Endothelial cell of umbilical vein (primary cell): ENCODE data around the gene IGF2BP1. TPM values are rescaled to one million over a fixed set of nuclear protein-coding genes. Genes with fewer than 3 reads are reported as not detected.

Experiments used
- BruUV-seq: library from RNA; stranded (reverse); fragments of 400-500 nt; replicated peaks from 2 replicates; lab custom pipeline; 2021; lab: Mats Ljungman, UMichigan
- CTCF ChIA-PET: fragments of 300-600, 350-600 bp; sonication (Branson Sonifier 250); formaldehyde crosslinking; loops from one replicate; lab custom pipeline; 2021; ENCODE audit warnings: antibody characterized with exemption, inconsistent platforms; lab: Charles Lee
- POLR2A ChIA-PET: fragments of 300-600, 350-600 bp; sonication (Branson Sonifier 250); formaldehyde crosslinking; loops from one replicate; lab custom pipeline; 2021; ENCODE audit warnings: antibody characterized with exemption, inconsistent platforms; lab: Charles Lee
- DNase-seq: peaks from one replicate; pipeline ENCODE4 v3.0.0-alpha.2; 2011; ENCODE audit warnings: low read depth, low spot score
- FAIRE-seq: peaks from 2 replicates; lab custom pipeline; 2011; peaks lifted over from hg19 to GRCh38; lab: Jason Lieb, UNC
- H2AFZ ChIP-seq: 2 replicates; pipeline ENCODE4 v1.6.0; 2012; ENCODE audit warnings: low read depth, low read length, control low read depth, inconsistent platforms
- H3K27ac ChIP-seq: 2 replicates; pipeline ENCODE4 v1.5.1; 2011; ENCODE audit warnings: low read depth, mild to moderate bottlenecking, control low read depth, low read length, moderate library complexity; ENCODE audit not compliant: insufficient read depth
- H3K27me3 ChIP-seq, 2 experiments: 2 replicates each; pipeline versions ENCODE4 v1.6.0 to v1.6.1; 2011; ENCODE audit warnings: low read length in 2 of 2, mixed read lengths in 1 of 2; ENCODE audit not compliant: control insufficient read depth in 2 of 2, insufficient read depth in 2 of 2
- H3K36me3 ChIP-seq, 2 experiments: 2 replicates in 1 of 2; 3 replicates in 1 of 2; pipeline ENCODE4 v1.5.1; 2011; ENCODE audit warnings: low read length in 2 of 2, mild to moderate bottlenecking in 1 of 2, moderate library complexity in 1 of 2; ENCODE audit not compliant: control insufficient read depth in 2 of 2, insufficient read depth in 2 of 2; ENCODE audit errors: extremely low read depth in 1 of 2
- H3K4me1 ChIP-seq: 3 replicates; pipeline ENCODE4 v1.5.1; 2011; ENCODE audit warnings: mild to moderate bottlenecking, low read length; ENCODE audit not compliant: control insufficient read depth, insufficient read depth; ENCODE audit errors: extremely low read depth
- H3K4me2 ChIP-seq: 2 replicates; pipeline ENCODE4 v1.6.1; 2011; ENCODE audit warnings: low read length, control low read depth, mixed read lengths; ENCODE audit not compliant: insufficient read depth
- H3K4me3 ChIP-seq, 3 experiments: fragments of 200-600 bp in 1 of 3; sonication (generic), shearing (Covaris generic) in 1 of 3; replicated peaks in 1 of 3; 2 replicates each; pipeline ENCODE4 v1.5.1; 2011 to 2016; ENCODE audit warnings: control low read depth in 3 of 3, low read length in 3 of 3, mild to moderate bottlenecking in 2 of 3, inconsistent platforms in 1 of 3, low read depth in 1 of 3, moderate library complexity in 1 of 3; ENCODE audit not compliant: insufficient read depth in 1 of 3
- H3K79me2 ChIP-seq: 2 replicates; pipeline ENCODE4 v1.6.0; 2012; ENCODE audit warnings: low read length, inconsistent platforms; ENCODE audit not compliant: control insufficient read depth, insufficient read depth
- H3K9ac ChIP-seq: replicated peaks from 2 replicates; pipeline ENCODE3; 2011; ENCODE audit warnings: low read length, control low read depth; ENCODE audit not compliant: insufficient read depth; ENCODE audit errors: extremely low read depth
- H3K9me1 ChIP-seq: replicated peaks from 3 replicates; pipeline ENCODE4 v1.6.0; 2011; ENCODE audit warnings: mild to moderate bottlenecking, low read length; ENCODE audit not compliant: control insufficient read depth, insufficient read depth; ENCODE audit errors: extremely low read depth
- H3K9me3 ChIP-seq: replicated peaks from 2 replicates; pipeline ENCODE4 v1.5.1; 2012; ENCODE audit warnings: low read length, inconsistent platforms; ENCODE audit not compliant: control insufficient read depth, insufficient read depth
- H4K20me1 ChIP-seq: replicated peaks from 2 replicates; pipeline ENCODE3; 2011; ENCODE audit warnings: mild to moderate bottlenecking, low read length; ENCODE audit not compliant: control insufficient read depth, insufficient read depth; ENCODE audit errors: extremely low read depth
- EZH2 ChIP-seq: IDR thresholded peaks from 2 replicates; pipeline ENCODE4 v1.6.1; 2012; ENCODE audit warnings: borderline replicate concordance, low read depth, mild to moderate bottlenecking, moderate library complexity, low read length, inconsistent platforms; ENCODE audit not compliant: severe bottlenecking
- FOS ChIP-seq: IDR thresholded peaks from 2 replicates; pipeline ENCODE4 v1.6.1; 2011; ENCODE audit warnings: mild to moderate bottlenecking, low read length, moderate library complexity, borderline replicate concordance; ENCODE audit not compliant: insufficient read depth
- GATA2 ChIP-seq: IDR thresholded peaks from 2 replicates; pipeline ENCODE4 v1.7.0; 2011; ENCODE audit warnings: low read depth, mild to moderate bottlenecking, moderate library complexity, mixed read lengths, low read length; ENCODE audit not compliant: insufficient read length, insufficient read depth
- JUN ChIP-seq: IDR thresholded peaks from 2 replicates; pipeline ENCODE4 v1.6.1; 2011; ENCODE audit warnings: borderline replicate concordance, low read depth; ENCODE audit not compliant: insufficient read length, insufficient read depth
- MYC ChIP-seq: IDR thresholded peaks from one replicate; pipeline ENCODE4 v1.6.1; 2011; ENCODE audit warnings: mild to moderate bottlenecking, low read depth, low read length
- POLR2A ChIP-seq: IDR thresholded peaks from 2 replicates; pipeline ENCODE4 v1.6.1; 2012; ENCODE audit warnings: low read depth, mild to moderate bottlenecking, control low read depth, low read length
- POLR2AphosphoS5 ChIP-seq: IDR thresholded peaks from 2 replicates; pipeline ENCODE4 v1.6.1; 2012; ENCODE audit warnings: low read depth, mild to moderate bottlenecking, control low read depth, low read length, moderate library complexity; ENCODE audit not compliant: insufficient read depth
- dilution Hi-C: fragments of 300-500 bp; cut with MboI; formaldehyde crosslinking; loops from one replicate; pipeline ENCODE4 v1.15.0; 2019; ENCODE audit warnings: low sequenced_read_pairs; ENCODE audit not compliant: extremely low pct_ligation_motif_present
- intact Hi-C: fragments of 100-400 bp; cut with micrococcal nuclease; formaldehyde crosslinking; loops from one replicate; pipeline ENCODE4 v1.10.0; 2022
- polyA plus RNA-seq, 4 experiments: library from polyadenylated mRNA; depleted of rRNA in 3 of 4; stranded (reverse) in 3 of 4; unstranded in 1 of 4; fragments of >200 nt; gene quantifications; 2 replicates each; pipeline versions ENCODE4 v1.2.1 to v1.2.3, GENCODE V29; 2011 to 2012; ENCODE audit warnings: missing spikeins in 1 of 4
- small RNA-seq: library from RNA; depleted of rRNA; stranded (forward); fragments of <200 nt; gene quantifications from one replicate; pipeline ENCODE3, GENCODE V24; 2012; ENCODE audit warnings: low replicate concordance, low read depth; ENCODE audit not compliant: insufficient read depth, insufficient read length
- total RNA-seq: library from RNA; stranded (reverse); gene quantifications from 2 replicates; pipeline ENCODE4 v1.2.3, GENCODE V29; 2021
- TF ChIP-seq, protein P1 (sequence below): IDR thresholded peaks from 2 replicates; pipeline ENCODE4 v1.6.1; 2011; ENCODE audit not compliant: insufficient read depth, insufficient read length
- TF ChIP-seq, protein P2 (sequence below), 2 donors: IDR thresholded peaks; 1 replicate in 1 of 2; 2 replicates in 1 of 2; pipeline ENCODE4 v1.5.1; 2011; ENCODE audit warnings: low read length in 2 of 2, mild to moderate bottlenecking in 2 of 2, moderate library complexity in 2 of 2, control low read depth in 1 of 2, inconsistent platforms in 1 of 2, low read depth in 1 of 2; ENCODE audit not compliant: insufficient read depth in 1 of 2; ENCODE audit errors: extremely low read depth in 1 of 2

The IGF2BP1 gene
- total and polyA plus RNA-seq, 2 donors (not counting 3 experiments of a cell fraction or from before 2014, with no cell fraction given), result 9.5 to 99.5 TPM

DNA sequence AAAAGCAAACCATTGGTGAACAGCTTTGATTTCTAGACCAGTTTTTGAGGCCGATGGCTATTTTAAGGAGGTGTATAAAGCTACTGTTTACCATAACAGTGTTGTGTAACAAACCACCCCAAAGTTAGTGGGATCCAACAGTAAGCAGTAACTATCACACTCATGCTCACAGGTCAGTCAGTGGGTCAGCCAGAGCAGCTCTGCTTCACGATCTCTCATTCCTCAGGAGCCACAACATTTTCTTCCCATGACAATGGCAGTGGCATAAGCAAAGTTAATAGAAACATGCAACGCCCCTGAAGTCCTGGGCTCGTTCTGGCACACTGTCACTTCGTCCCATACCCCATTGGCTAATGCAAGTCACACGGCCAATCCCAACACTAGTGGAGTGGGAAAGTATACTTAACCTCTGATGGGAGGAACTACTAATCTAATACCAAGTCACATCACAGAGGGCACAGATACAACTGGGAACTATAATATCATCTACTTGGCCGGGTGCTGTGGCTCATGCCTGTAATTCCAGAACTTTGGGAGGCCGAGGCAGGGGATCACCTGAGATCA lies 107.4 kb downstream of the IGF2BP1 start:
- Histone ChIP-seq H3K9me1 (no peaks in the 10 kb centered on the region), H3K4me1 (peaks cover 2% of the 10 kb centered on the region), H3K79me2 (no peaks in the 10 kb centered on the region), H3K4me3 (no peak overlapping the region), H3K27ac (no peak overlapping the region), H3K9ac (no peak overlapping the region), H2AFZ (no peak overlapping the region), H3K36me3 (no peaks in the 10 kb centered on the region), H3K9me3 (no peaks in the 10 kb centered on the region), H3K27me3 (no peaks in the 10 kb centered on the region), H4K20me1 (no peaks in the 10 kb centered on the region), H3K4me2 (no peak overlapping the region)
- BruUV-seq, result no TSS peak
- dilution Hi-C loops (no loop called here), intact Hi-C loops (no loop called here)
- CTCF ChIA-PET, result interaction anchor here (0.8 to 1.6 kb wide), 3 partner anchors 9 to 186 kb away, joined by 3 to 6 read pairs (median 4); no protein-coding TSS in a partner anchor
- no peak for DNase-seq
- no peak for TF ChIP-seq POLR2AphosphoS5
- no peak for TF ChIP-seq JUN
- no peak for TF ChIP-seq MYC
- no peak for TF ChIP-seq POLR2A
- TF ChIP-seq EZH2, result no peak
- TF ChIP-seq GATA2, result no peak
- TF ChIP-seq FOS, result no peak
- TF ChIP-seq, protein P1, sequence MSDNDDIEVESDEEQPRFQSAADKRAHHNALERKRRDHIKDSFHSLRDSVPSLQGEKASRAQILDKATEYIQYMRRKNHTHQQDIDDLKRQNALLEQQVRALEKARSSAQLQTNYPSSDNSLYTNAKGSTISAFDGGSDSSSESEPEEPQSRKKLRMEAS, result no peak
- TF ChIP-seq, protein P2, sequence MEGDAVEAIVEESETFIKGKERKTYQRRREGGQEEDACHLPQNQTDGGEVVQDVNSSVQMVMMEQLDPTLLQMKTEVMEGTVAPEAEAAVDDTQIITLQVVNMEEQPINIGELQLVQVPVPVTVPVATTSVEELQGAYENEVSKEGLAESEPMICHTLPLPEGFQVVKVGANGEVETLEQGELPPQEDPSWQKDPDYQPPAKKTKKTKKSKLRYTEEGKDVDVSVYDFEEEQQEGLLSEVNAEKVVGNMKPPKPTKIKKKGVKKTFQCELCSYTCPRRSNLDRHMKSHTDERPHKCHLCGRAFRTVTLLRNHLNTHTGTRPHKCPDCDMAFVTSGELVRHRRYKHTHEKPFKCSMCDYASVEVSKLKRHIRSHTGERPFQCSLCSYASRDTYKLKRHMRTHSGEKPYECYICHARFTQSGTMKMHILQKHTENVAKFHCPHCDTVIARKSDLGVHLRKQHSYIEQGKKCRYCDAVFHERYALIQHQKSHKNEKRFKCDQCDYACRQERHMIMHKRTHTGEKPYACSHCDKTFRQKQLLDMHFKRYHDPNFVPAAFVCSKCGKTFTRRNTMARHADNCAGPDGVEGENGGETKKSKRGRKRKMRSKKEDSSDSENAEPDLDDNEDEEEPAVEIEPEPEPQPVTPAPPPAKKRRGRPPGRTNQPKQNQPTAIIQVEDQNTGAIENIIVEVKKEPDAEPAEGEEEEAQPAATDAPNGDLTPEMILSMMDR (IDR thresholded peaks at IDR 0.05; ENCODE audit: extremely low read depth in 1 of 2, insufficient read depth in 1 of 2, low read depth in 1 of 2, low read length in 2 of 2), result no peak
- POLR2A ChIA-PET, result no interaction called here
- FAIRE-seq, result no peak

Small RNAs within 50 kb of the gene (small RNA-seq; reads per million reads assigned to genes)
- gene RF00017 (not detected), gene RF01210 (not detected), gene RNU1-42P (not detected), gene RNU6-826P (66.1 reads per million, percentile 95 among the genes with 10 or more reads in this experiment)

Other genes with a start within 250 kb of the IGF2BP1 start
- gene TTLL6, start 180.2 kb upstream of the IGF2BP1 start, total RNA-seq, result not detected in 2 replicates
- gene TTLL6, start 180.2 kb upstream of the IGF2BP1 start, polyA plus RNA-seq, result not detected in 2 replicates
- 52.1 and 64.9 TPM in 2 replicates for gene CALCOCO2, start 166.3 kb upstream of the IGF2BP1 start, total RNA-seq
- gene CALCOCO2, start 166.3 kb upstream of the IGF2BP1 start, polyA plus RNA-seq, result 20.6 and 22.0 TPM in 2 replicates
- 93.8 and 95.1 TPM in 2 replicates for gene ATP5MC1, start 104.6 kb upstream of the IGF2BP1 start, total RNA-seq
- 704 and 802 TPM in 2 replicates for gene ATP5MC1, start 104.6 kb upstream of the IGF2BP1 start, polyA plus RNA-seq
- gene UBE2Z, start 89.0 kb upstream of the IGF2BP1 start, total RNA-seq, result 95.1 and 104 TPM in 2 replicates
- gene UBE2Z, start 89.0 kb upstream of the IGF2BP1 start, polyA plus RNA-seq, result 106 and 117 TPM in 2 replicates
- gene SNF8, start 52.5 kb upstream of the IGF2BP1 start, total RNA-seq, result 166 and 173 TPM in 2 replicates
- 176 and 194 TPM in 2 replicates for gene SNF8, start 52.5 kb upstream of the IGF2BP1 start, polyA plus RNA-seq
- not detected in 2 replicates for gene GIP, start 28.8 kb upstream of the IGF2BP1 start, total RNA-seq
- gene GIP, start 28.8 kb upstream of the IGF2BP1 start, polyA plus RNA-seq, result not detected in 2 replicates
- gene B4GALNT2, start 135.4 kb downstream of the IGF2BP1 start, total RNA-seq, result 0.11 and 0.14 TPM in 2 replicates
- gene B4GALNT2, start 135.4 kb downstream of the IGF2BP1 start, polyA plus RNA-seq, result not detected in 2 replicates
- 3.7 and 3.8 TPM in 2 replicates for gene GNGT2, start 213.2 kb downstream of the IGF2BP1 start, total RNA-seq
- 2.1 and 2.8 TPM in 2 replicates for gene GNGT2, start 213.2 kb downstream of the IGF2BP1 start, polyA plus RNA-seq
- 35.2 and 35.7 TPM in 2 replicates for gene ABI3, start 213.3 kb downstream of the IGF2BP1 start, total RNA-seq
- 35.0 and 35.5 TPM in 2 replicates for gene ABI3, start 213.3 kb downstream of the IGF2BP1 start, polyA plus RNA-seq
- 0.18 TPM in 1 of 2 replicates, not detected in the other for gene PHOSPHO1, start 233.4 kb downstream of the IGF2BP1 start, total RNA-seq
- 0.19 and 0.23 TPM in 2 replicates for gene PHOSPHO1, start 233.4 kb downstream of the IGF2BP1 start, polyA plus RNA-seq